NK-92 treated with Interleukin-12 subunit alpha and Interleukin-12 subunit beta, amount 100 ng/mL, for 24 hours (cell line): ENCODE results near the gene MIS12.

ENCODE experiments used
- DNase-seq: peaks from one replicate; lab custom pipeline; 2025; lab: John Stamatoyannopoulos, UW

The MIS12 gene

GRCh38 chr17:5535436-5535835 lies 49.1 kb downstream of the MIS12 start:
- DNase-seq: no peak

GRCh38 chr17:5536866-5537650 lies 50.7 kb downstream of the MIS12 start:
- no peak for DNase-seq

DNA sequence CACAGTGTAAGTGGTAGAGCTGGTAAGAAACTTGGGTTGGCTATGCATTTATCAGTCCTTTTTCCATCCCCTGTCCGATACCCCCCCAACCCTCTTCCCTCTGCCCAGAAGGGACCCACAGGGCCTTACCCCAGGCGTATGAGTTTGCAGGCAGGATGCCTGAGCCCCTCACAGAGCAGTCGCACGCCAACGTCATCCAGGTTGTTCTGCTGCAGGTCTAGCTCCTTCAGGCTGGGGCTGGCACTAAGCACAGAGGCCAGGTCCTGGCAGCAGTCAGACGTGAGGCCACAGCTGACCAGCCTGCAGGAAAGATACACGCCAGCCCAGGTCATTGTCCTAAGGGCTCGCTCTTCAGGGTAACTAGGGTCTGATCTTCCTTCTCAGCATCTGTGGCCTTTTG lies 52.9 kb downstream of the MIS12 start:
- no peak for DNase-seq

DNA sequence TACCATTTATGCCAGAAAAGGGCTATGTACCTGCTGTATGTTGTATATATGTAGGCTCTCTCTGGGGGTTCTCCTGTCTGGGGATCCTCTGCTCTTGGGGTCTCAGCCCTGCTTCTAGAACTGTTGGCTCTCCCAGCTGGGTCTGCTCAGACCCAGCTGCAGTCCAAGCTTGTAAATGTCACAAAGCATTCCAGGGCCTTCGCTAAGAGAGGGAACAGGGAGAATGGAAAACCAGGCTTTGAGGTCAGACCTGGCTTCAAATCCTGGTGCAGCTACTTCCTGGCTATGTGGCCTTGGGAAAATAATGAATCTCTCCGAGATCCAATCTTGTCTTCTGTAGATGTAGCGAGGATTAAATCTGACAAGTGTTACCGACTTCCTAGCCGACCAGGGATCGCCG lies 54.0 kb downstream of the MIS12 start:
- no peak for DNase-seq
